GM12878 (cell line): Measurements from ENCODE around the gene ST8SIA1. TPM values are rescaled to one million over a fixed set of nuclear protein-coding genes. Genes with fewer than 3 reads are reported as not detected.

Source experiments
- ATAC-seq: fragments of 200-7000 bp; cut with Tn5 transposase; 3 replicates; pipeline ENCODE4 v1.9.1; 2020; ENCODE audit warnings: mild to moderate bottlenecking, moderate library complexity
- BruUV-seq: library from RNA; stranded (reverse); fragments of 400-500 nt; replicated peaks from 2 replicates; lab custom pipeline; 2021; lab: Mats Ljungman, UMichigan
- CTCF ChIA-PET: fragments of 300-600 bp; sonication (Branson Sonifier 250); formaldehyde crosslinking; extraction: SDS; loops from one replicate; lab custom pipeline; 2021; ENCODE audit warnings: inconsistent platforms; lab: Yijun Ruan, JAX
- POLR2A ChIA-PET: fragments of 350-600 bp; formaldehyde crosslinking; extraction: SDS; loops from one replicate; lab custom pipeline; 2021; ENCODE audit warnings: inconsistent platforms; lab: Charles Lee
- RAD21 ChIA-PET: fragments of 300-600 bp; sonication (Branson Sonifier 250); formaldehyde crosslinking; loops from one replicate; lab custom pipeline; 2023; ENCODE audit warnings: antibody characterized with exemption; ENCODE audit not compliant: unreplicated experiment; lab: Charles Lee
- SMC1A ChIA-PET: fragments of 300-600 bp; sonication (Branson Sonifier 250); formaldehyde crosslinking; loops from one replicate; lab custom pipeline; 2023; ENCODE audit not compliant: unreplicated experiment, uncharacterized antibody; lab: Charles Lee
- DNase-seq: peaks from one replicate; pipeline ENCODE4 v3.0.0-alpha.2; 2011; ENCODE audit warnings: low read depth, low spot score
- FAIRE-seq: peaks from 3 replicates; lab custom pipeline; 2011; peaks lifted over from hg19 to GRCh38; lab: Jason Lieb, UNC
- H2AFZ ChIP-seq: 2 replicates; pipeline ENCODE4 v1.6.0; 2011; ENCODE audit warnings: low read depth, low read length, control low read depth; ENCODE audit not compliant: control insufficient read depth
- H3K27ac ChIP-seq: 2 replicates; pipeline ENCODE4 v1.5.1; 2011; ENCODE audit warnings: control low read depth; ENCODE audit not compliant: control insufficient read depth, insufficient read depth
- H3K27me3 ChIP-seq, 2 experiments: replicated peaks in 1 of 2; 2 replicates each; pipeline versions ENCODE4 v1.6.0 to v1.6.1; 2011; ENCODE audit warnings: low read length in 1 of 2; ENCODE audit not compliant: control insufficient read depth in 2 of 2, insufficient read depth in 2 of 2
- H3K36me3 ChIP-seq, 2 experiments: 2 replicates each; pipeline ENCODE4 v1.5.1; 2011; ENCODE audit warnings: low read length in 1 of 2; ENCODE audit not compliant: control insufficient read depth in 2 of 2, insufficient read depth in 2 of 2
- H3K4me1 ChIP-seq: 2 replicates; pipeline ENCODE4 v1.6.1; 2011; ENCODE audit warnings: mild to moderate bottlenecking, low read length, moderate library complexity, mixed read lengths; ENCODE audit not compliant: control insufficient read depth, insufficient read depth
- H3K4me2 ChIP-seq: 2 replicates; pipeline ENCODE4 v1.6.0; 2011; ENCODE audit warnings: control low read depth; ENCODE audit not compliant: control insufficient read depth, insufficient read depth
- H3K4me3 ChIP-seq: fragments of 200-600 bp; sonication (generic); 2 replicates; pipeline ENCODE4 v1.5.1; 2016
- H3K79me2 ChIP-seq: 2 replicates; pipeline ENCODE4 v1.6.0; 2011; ENCODE audit warnings: low read length; ENCODE audit not compliant: control insufficient read depth, insufficient read depth
- H3K9ac ChIP-seq: 2 replicates; pipeline ENCODE4 v1.8.0; 2011; ENCODE audit warnings: low read length, control low read depth, mixed read lengths; ENCODE audit not compliant: control insufficient read depth, insufficient read depth
- H3K9me3 ChIP-seq: replicated peaks from 3 replicates; pipeline ENCODE4 v1.5.1; 2011; ENCODE audit warnings: mild to moderate bottlenecking, low read length; ENCODE audit not compliant: control insufficient read depth, insufficient read depth
- H4K20me1 ChIP-seq: 2 replicates; pipeline ENCODE4 v1.6.0; 2011; ENCODE audit not compliant: control insufficient read depth, insufficient read depth
- SMARCA5 ChIP-seq: fragments of 450-650 bp; IDR thresholded peaks from 2 replicates; pipeline ENCODE4 v1.6.1; 2017; ENCODE audit warnings: mild to moderate bottlenecking
- ZNF24 ChIP-seq: fragments of 450-650 bp; IDR thresholded peaks from 2 replicates; pipeline ENCODE4 v1.6.1; 2017; ENCODE audit warnings: antibody characterized with exemption, mild to moderate bottlenecking
- in situ Hi-C: fragments of 300-500 bp; cut with MboI; formaldehyde crosslinking; loops from 9 replicates; pipeline ENCODE4 v1.14.3; 2018; ENCODE audit warnings: mixed read lengths
- intact Hi-C: fragments of 100-400 bp; cut with micrococcal nuclease; formaldehyde crosslinking; loops from one replicate; pipeline ENCODE4 v1.14.2; 2022; ENCODE audit not compliant: unreplicated experiment
- polyA plus RNA-seq, 11 experiments: library from polyadenylated mRNA; depleted of rRNA in 4 of 11; unstranded in 6 of 11; stranded (reverse) in 5 of 11; fragments of >200 nt; fragmentation: Nextera tagmentation in 4 of 11; fragmentation: Illumina TruSeq in 1 of 11; extraction: Ambion mirVana in 4 of 11; extraction: Trizol in 1 of 11; gene quantifications; 1 replicate in 1 of 11; 2 replicates in 10 of 11; pipeline versions ENCODE4 v1.2.1 to v1.2.3, GENCODE V29; 2011 to 2016; ENCODE audit warnings: inconsistent platforms in 2 of 11, missing spikeins in 2 of 11, low read depth in 1 of 11
- total RNA-seq, 4 experiments: library from RNA; depleted of rRNA in 3 of 4; stranded (reverse); fragments of >200 nt in 3 of 4; fragmentation: Illumina TruSeq in 1 of 4; extraction: Trizol in 1 of 4; gene quantifications; 2 replicates each; pipeline versions ENCODE4 v1.2.1 to v1.2.3, GENCODE V29; 2013 to 2021
- TF ChIP-seq, protein P1 (sequence below): IDR thresholded peaks from 2 replicates; pipeline ENCODE4 v1.6.1; 2012; ENCODE audit warnings: improper control_type of control experiment, low read depth, low read length; ENCODE audit not compliant: insufficient replicate concordance

Gene ST8SIA1
- total and polyA plus RNA-seq, 10 of the 15 experiments (the other 5 are each of a cell fraction or from before 2014, with no cell fraction given), result 0.23 to 0.35 (median 0.23) TPM; not detected in 7

- H3K4me3 ChIP-seq, result no peak overlapping the region
- ChIA-PET SMC1A (no interaction called here), POLR2A (no interaction called here), CTCF (interaction anchor here (1.0 to 1.1 kb wide), 2 partner anchors 22 to 144 kb away, joined by 3 read pairs; no protein-coding TSS in a partner anchor), RAD21 (interaction anchor here (1.2 kb wide), 1 partner anchor 209 kb away, joined by 3 read pairs; no protein-coding TSS in a partner anchor)
- H2AFZ ChIP-seq, result no peak overlapping the region
- H3K9me3 ChIP-seq, result no peaks in the 10 kb centered on the region
- no peaks in the 10 kb centered on the region for H3K27me3 ChIP-seq
- no peaks in the 10 kb centered on the region for H3K79me2 ChIP-seq
- DNase-seq (no peak), FAIRE-seq (no peak), ATAC-seq (no peak)
- no peaks in the 10 kb centered on the region for H4K20me1 ChIP-seq
- in situ Hi-C loops, result no loop called here
- no peak overlapping the region for H3K9ac ChIP-seq
- no peaks in the 10 kb centered on the region for H3K4me1 ChIP-seq
- intact Hi-C loops, result no loop called here
- no peak overlapping the region for H3K4me2 ChIP-seq
- no peaks in the 10 kb centered on the region for H3K36me3 ChIP-seq
- no TSS peak for BruUV-seq
- TF ChIP-seq SMARCA5, result no peak
- TF ChIP-seq, protein P1, sequence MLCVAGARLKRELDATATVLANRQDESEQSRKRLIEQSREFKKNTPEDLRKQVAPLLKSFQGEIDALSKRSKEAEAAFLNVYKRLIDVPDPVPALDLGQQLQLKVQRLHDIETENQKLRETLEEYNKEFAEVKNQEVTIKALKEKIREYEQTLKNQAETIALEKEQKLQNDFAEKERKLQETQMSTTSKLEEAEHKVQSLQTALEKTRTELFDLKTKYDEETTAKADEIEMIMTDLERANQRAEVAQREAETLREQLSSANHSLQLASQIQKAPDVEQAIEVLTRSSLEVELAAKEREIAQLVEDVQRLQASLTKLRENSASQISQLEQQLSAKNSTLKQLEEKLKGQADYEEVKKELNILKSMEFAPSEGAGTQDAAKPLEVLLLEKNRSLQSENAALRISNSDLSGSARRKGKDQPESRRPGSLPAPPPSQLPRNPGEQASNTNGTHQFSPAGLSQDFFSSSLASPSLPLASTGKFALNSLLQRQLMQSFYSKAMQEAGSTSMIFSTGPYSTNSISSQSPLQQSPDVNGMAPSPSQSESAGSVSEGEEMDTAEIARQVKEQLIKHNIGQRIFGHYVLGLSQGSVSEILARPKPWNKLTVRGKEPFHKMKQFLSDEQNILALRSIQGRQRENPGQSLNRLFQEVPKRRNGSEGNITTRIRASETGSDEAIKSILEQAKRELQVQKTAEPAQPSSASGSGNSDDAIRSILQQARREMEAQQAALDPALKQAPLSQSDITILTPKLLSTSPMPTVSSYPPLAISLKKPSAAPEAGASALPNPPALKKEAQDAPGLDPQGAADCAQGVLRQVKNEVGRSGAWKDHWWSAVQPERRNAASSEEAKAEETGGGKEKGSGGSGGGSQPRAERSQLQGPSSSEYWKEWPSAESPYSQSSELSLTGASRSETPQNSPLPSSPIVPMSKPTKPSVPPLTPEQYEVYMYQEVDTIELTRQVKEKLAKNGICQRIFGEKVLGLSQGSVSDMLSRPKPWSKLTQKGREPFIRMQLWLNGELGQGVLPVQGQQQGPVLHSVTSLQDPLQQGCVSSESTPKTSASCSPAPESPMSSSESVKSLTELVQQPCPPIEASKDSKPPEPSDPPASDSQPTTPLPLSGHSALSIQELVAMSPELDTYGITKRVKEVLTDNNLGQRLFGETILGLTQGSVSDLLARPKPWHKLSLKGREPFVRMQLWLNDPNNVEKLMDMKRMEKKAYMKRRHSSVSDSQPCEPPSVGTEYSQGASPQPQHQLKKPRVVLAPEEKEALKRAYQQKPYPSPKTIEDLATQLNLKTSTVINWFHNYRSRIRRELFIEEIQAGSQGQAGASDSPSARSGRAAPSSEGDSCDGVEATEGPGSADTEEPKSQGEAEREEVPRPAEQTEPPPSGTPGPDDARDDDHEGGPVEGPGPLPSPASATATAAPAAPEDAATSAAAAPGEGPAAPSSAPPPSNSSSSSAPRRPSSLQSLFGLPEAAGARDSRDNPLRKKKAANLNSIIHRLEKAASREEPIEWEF, result no peak
- TF ChIP-seq ZNF24, result no peak
- no peak overlapping the region for H3K27ac ChIP-seq
These were observed 99.9 kb downstream of the ST8SIA1 start for GRCh38 chr12:22234561-22234960.
